Activated CD4-positive, alpha-beta T cell treated with anti-CD3 and anti-CD28 coated beads, Interleukin-10, Interleukin-2, amounts not matched to agents 100 ng/mL and 50 ng/mL, durations not matched to agents 16 hours and 8 hours (primary cell): ENCODE measurements around the gene LSAMP.
"Not testable (repeated sequence)": the region's sequence is repeated elsewhere in the genome, so short reads cannot be mapped to it uniquely, and the experiment has no call there.

Source experiments
- DNase-seq: peaks from one replicate; pipeline ENCODE4 v3.0.0-alpha.2; 2020

Gene LSAMP

GRCh38 chr3:116233711-116234357 lies 211.5 kb downstream of the LSAMP start:
- DNase-seq, result no peak

- no peak for DNase-seq
These were observed 214.8 kb downstream of the LSAMP start for GRCh38 chr3:116230431-116231020.

GRCh38 chr3:116226266-116226665 lies 219.0 kb downstream of the LSAMP start:
- DNase-seq, result no peak

GRCh38 chr3:116216761-116217160 lies 228.5 kb downstream of the LSAMP start:
- no peak for DNase-seq

DNA sequence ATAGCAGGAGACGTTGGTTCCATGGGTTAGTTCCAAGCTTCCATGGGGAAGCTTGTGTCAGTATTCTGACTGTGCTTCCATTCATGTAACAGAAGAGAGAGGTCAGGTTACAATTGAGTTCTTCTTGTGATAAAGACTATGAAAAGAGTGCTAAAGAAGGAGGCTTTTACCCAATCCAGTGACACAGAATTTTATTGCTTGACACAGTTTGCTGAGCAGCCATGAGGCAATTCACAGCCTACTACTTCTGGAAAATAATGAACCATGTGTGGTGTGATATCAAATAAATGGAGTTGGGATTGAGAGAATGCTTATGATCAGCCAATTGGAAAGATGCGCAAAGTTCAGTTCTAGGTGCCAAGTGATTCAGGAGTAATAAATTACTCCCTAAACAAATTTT lies 233.4 kb downstream of the LSAMP start:
- DNase-seq, result no peak

DNA sequence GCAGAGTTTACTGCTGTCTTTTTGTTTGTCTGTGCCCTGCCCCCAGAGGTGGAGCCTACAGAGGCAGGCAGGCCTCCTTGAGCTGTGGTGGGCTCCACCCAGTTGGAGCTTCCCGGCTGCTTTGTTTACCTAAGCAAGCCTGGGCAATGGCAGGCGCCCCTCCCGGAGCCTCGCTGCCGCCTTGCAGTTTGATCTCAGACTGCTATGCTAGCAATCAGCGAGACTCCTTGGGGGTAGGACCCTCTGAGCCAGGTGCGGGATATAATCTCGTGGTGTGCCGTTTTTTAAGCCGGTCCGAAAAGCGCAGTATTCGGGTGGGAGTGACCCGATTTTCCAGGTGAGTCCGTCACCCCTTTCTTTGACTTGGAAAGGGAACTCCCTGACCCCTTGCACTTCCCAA lies 236.5 kb downstream of the LSAMP start:
- DNase-seq, result not testable (repeated sequence)

DNA sequence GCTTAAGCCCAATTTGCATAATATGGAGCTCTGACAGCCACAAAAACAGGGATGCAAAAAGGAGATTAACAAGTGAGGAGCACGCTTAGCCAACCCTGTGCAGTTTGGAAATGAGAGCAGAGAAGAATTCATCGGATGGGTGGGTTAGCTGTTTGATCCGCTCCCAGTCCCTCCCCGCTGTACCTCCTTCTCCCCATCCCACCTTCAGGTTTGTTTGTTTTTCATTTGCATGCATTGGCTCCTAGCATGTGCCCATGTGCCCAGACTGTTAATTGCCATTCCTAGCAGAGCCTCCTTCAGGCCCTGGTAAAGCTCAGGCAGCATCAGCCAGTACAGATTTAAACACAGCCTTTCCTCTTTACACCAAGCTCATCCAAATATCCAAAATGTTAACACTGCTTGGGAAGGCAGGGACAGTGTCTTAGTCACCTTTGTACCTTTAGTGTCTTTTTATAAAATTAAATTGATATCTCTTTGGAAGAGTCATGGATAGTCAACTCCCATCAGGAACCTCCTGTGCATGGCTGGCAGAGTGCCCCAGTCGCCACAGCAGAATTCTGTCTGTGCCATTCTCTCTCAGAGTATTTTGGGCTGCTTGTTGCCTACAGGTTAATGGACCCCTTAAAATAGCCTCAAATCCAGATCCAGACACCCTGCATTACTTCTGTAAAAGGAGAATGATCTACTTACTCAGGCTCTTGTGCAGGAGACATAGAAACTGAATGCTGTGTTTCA lies 244.2 kb downstream of the LSAMP start:
- no peak for DNase-seq

- DNase-seq, result no peak
These were observed 246.2 kb downstream of the LSAMP start for GRCh38 chr3:116199063-116199462.

GRCh38 chr3:116198087-116198486 lies 247.2 kb downstream of the LSAMP start:
- no peak for DNase-seq

DNA sequence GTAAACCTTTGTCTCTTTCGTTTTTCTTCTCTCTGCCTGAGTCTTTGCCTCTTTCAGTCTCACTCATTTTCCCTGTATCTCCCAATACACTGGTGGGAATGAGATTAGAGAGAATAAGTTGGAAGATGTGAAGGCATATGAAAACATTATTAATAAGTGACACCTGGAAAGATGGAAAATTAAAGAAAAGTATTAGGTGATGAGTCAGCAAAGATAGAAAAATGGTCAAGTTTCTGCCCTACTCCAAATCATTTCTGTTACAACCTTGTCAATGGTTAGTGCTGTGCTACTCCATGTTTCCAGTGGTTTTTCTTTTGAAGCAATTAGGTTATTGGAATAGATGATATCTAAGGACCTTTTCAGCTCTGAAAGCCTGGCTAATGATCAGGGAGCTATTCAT lies 252.8 kb downstream of the LSAMP start:
- no peak for DNase-seq

GRCh38 chr3:116191409-116191808 lies 253.9 kb downstream of the LSAMP start:
- no peak for DNase-seq

- DNase-seq, result no peak
These were observed 255.2 kb downstream of the LSAMP start for GRCh38 chr3:116190095-116190494.

DNA sequence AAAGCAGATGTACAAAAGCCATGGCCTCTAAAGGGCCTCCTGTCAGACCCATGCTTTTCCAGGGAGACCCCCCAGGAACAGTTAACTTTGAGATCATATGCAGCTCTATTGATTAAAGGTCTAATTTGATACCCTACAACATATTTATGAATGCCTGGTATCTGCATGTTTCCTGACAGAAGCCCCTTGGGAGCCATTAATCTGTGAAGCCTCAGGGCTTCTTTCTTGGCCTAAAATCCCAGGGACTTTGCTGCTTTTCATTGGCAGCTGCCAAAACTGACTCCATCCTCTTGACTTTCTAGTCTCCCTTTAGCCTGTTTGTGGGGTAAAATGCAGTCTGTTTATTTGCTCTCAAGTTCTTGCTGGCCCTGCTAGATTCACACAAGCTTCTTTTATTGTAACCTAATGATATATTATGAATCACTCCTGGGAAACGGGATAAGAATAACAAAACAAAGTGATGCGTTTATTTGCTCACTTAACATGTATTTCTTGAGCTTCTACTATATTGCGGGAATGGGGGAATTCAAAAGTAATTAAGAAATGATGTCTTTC lies 257.0 kb downstream of the LSAMP start:
- no peak for DNase-seq

- no peak for DNase-seq
These were observed 259.2 kb downstream of the LSAMP start for GRCh38 chr3:116186049-116186448.

- no peak for DNase-seq
These were observed 264.1 kb downstream of the LSAMP start for GRCh38 chr3:116181159-116181558.

DNA sequence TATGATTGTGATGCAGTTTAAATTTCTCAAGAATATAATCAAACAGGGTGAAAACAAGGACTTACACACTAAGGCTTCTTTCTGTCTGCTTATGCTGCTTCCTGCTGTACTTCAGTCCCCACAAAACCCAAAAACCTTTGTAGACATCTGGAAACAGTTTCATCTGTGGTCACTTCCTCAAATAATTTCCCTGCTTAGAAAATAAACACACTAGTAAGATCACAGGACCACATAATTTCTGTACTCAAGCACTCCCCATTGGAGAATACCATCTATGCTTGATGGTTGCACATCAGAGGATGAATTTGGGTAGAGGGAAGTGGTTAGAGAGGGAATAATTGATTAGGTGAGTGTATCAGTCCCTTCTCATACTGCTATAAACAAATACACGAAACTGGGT lies 266.2 kb downstream of the LSAMP start:
- no peak for DNase-seq

DNA sequence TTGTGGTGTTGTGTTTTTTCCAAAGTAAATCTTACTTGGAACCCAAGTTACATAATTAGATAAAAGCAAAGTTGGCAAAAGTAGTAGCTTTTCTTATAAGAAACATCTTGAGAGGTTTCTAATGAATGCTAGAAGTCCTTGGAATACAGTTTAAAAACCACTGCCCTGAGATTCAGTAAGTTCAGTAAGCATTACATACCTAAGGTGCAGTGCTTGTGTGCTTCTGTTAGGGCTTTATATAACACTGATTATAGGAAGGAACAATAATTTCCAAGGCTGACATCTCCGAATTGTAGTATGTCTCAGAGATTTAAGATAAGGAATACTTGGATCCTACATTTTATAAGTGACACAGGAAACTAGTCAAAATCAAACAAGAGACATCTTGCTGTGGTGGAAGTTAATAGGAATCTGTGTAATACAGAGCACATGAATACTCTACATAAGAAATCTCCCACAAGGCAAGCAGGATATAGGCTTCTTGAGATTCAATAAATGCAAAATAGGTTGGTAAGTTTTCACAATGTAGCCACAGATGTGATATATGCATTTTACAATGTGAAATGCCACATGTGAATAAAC lies 268.2 kb downstream of the LSAMP start:
- no peak for DNase-seq

GRCh38 chr3:116166121-116166520 lies 279.2 kb downstream of the LSAMP start:
- no peak for DNase-seq

DNA sequence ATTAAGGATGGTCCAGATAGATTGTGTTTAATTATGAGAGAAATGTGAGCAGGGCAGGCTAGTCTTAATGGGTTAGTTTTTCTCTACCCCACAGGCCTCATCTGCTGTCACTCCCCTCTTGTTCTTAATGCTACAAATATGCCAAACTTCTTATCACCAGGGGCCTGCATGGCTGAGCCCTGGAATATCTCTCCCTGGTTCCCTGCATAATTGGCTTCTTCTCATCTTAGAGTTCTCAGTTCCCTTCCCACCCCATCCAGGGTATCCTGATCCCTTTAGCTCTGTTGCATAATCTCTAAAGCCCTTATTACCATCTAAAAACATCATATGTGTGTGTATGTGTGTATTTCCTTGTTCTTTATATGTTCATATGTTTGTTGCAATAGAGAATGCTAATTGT lies 279.6 kb downstream of the LSAMP start:
- no peak for DNase-seq

DNA sequence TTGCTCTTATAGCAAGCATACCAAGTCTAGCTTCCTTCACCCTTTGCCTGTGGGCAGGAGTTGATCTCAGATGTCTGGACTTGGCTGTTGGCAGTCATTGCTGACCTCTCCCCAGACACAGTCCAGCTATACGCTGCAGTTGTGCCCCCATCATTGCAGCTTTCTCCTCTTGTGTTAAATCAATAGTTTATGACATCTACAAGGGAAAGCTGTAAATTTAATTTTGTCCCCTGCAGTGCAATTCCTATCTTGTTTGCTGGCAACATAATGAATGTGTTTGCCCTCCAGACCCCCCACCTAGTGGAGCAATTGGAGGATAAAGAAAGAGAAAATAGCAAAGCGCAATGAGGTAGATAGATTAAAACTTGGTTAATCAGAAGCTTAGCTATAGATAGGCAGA lies 280.2 kb downstream of the LSAMP start:
- no peak for DNase-seq

DNA sequence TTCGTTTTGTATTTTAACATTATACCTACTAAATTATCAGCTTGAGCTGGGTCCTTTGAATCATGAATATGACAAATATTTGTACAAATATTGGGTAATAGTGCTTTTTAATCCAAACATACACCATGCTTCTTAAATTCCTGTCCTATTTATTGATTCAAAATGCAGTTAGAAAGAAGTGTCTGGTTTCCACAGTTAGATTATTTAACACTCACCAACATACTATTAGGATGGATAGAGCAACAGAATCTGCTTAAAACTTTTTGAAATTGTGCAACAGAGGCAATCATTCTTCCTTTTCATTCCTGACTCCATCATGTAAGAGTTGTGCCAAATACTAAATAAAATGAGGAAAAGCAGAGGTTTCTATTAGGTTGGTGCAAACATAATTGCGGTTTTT lies 281.2 kb downstream of the LSAMP start:
- no peak for DNase-seq

DNA sequence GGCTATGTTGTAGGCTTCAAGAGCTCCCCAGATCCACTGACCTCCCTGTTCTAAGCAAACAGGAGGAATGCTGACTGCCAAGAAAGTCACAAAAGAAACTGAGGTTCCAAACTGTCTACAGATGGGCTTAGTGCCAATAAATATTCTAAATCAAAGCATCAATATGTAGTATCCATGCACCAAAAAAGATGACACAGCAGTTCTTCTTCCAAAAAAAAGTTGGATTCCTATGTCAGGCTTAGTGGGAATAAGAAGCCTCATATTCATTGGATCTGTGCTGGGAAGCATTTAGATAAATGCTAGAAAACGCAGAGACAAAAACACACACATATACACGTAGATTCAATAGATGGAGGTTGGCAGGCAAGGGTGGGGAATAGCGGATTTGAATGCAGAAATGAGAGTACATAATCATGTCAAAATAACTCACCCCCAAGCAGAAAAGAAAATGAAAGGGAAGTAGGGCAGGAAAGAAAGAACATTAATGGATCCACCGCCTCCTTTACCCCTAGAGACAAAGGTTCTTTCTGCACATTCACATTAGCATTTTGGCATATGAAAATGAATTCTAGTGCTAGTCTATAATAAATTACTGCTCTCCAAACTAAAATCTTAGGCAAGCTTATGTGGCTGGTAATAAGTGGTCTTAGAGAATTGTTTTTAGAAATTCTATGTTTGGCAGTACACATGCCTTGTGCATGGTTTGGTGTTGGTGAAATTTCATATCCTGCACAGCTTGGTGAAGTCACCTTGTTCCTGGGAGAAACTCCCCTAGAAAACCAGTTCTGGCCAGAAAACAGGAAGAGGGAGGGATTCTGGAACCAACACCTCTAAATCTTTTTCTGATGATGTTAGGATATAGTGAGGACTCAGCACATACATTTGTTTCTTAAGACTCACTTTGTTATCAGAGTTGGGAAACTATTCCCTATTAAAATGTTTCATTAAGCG lies 283.4 kb downstream of the LSAMP start:
- no peak for DNase-seq

DNA sequence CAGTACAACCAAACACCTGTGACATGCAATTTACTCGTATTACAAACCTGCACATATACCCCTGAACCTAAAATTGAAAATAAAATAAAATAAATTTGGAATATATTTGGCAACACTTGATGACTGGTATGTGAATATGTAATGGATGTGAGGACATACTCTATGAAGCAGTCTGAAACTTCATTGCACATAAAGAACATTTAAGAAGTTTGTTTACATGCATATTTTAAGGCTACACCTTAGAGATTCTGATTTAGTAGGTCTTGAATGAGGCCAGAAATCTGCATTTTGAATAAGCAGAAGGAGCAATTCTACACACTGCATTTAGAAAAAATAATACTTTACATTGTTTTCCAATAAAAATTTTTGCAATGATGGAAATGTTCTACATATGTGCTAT lies 284.7 kb downstream of the LSAMP start:
- no peak for DNase-seq
